Prostate gland (tissue), 2 donors: ENCODE results near the gene SLC22A4.

ENCODE experiments used
- POLR2A ChIP-seq: fragments of 450-650 bp; IDR thresholded peaks from one replicate; pipeline ENCODE4 v1.6.1; 2016; ENCODE audit warnings: antibody characterized with exemption, mild to moderate bottlenecking
- POLR2AphosphoS5 ChIP-seq: sonication (generic); formaldehyde crosslinking; IDR thresholded peaks from one replicate; pipeline ENCODE4 v1.6.1; 2017; ENCODE audit warnings: antibody characterized with exemption
- TF ChIP-seq, protein P1 (sequence below), 4 experiments: fragments of 200-600 bp in 2 of 4; fragments of 450-650 bp in 2 of 4; sonication (generic) in 2 of 4; IDR thresholded peaks; 1 replicate in 3 of 4; 2 replicates in 1 of 4; pipeline ENCODE4 v1.5.1; 2016 to 2019; ENCODE audit warnings: antibody characterized with exemption in 4 of 4, mild to moderate bottlenecking in 2 of 4, moderate library complexity in 2 of 4

DNA sequence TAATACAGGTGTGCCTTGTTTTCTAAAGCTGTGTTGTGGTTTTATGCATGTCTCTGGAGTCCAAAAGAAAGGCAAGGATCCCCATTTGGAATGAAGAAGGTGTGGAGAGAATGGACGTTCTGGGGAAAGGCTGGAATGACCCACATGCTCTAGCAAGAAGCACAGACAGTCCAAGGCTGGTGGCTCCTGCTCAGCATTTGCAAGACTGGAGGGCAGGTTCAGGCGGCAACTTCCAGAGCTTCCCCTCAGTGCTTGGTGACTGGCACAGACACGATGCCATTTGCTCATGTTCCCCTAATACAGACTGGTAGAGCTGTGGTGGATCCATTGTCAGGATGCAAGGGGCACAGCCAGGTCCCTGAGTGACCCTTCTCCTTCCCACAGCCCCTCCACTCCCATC is 8.2 kb downstream of the SLC22A4 start:
- TF ChIP-seq, protein P1, sequence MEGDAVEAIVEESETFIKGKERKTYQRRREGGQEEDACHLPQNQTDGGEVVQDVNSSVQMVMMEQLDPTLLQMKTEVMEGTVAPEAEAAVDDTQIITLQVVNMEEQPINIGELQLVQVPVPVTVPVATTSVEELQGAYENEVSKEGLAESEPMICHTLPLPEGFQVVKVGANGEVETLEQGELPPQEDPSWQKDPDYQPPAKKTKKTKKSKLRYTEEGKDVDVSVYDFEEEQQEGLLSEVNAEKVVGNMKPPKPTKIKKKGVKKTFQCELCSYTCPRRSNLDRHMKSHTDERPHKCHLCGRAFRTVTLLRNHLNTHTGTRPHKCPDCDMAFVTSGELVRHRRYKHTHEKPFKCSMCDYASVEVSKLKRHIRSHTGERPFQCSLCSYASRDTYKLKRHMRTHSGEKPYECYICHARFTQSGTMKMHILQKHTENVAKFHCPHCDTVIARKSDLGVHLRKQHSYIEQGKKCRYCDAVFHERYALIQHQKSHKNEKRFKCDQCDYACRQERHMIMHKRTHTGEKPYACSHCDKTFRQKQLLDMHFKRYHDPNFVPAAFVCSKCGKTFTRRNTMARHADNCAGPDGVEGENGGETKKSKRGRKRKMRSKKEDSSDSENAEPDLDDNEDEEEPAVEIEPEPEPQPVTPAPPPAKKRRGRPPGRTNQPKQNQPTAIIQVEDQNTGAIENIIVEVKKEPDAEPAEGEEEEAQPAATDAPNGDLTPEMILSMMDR (IDR thresholded peaks at IDR 0.05): no peak
- no peak for TF ChIP-seq POLR2A
- TF ChIP-seq POLR2AphosphoS5: no peak
